Measurements from ENCODE around the gene ANGPTL2. TPM values are rescaled to one million over a fixed set of nuclear protein-coding genes. Genes with fewer than 3 reads are reported as not detected.

ANGPTL2 gene
- total RNA-seq, 4 donors from 2014 or later = 36.5 to 52.5 (median 50.8) TPM

DNA sequence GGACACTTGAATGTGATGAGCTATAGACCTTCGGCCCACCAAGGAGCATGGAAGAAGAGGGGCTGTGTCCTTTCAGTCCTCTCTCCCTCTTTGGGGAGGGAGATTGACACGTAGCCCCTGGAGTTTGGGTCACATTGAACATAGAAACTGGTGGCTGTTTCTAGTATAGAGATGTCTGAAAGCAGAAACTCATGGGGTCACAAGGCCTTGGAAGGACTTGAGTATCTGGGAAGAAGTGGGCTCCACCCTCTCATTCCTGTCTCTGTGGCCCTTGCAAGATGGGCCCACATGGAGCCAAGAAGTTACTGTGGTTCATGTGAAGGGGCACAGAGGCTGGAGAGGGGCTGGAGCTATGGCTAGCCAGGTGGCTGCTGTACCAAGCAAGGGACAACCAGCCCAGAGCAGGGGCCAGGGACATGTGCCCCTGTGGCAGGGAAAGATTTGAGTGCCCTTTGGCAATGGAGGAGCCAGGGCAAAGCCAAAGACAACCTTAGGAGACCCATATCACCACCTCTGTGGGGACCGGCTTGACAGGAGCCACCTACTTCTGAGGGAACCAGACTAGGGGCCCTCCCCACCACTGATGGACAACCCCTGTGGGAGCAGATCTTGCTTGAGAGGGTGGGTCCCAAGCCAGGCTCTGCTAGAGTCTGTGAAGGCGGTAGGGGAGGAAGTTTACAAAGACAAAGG, 12.8 kb upstream of the ANGPTL2 start:
- 88 to 100% methylated on average over 1 of the region's 4 CpGs for WGBS, 2 donors (ENCODE audit: low coverage in 1 of 2)
- H3K4me1 ChIP-seq = peaks cover 3 to 68% (median 36%) of the 10 kb centered on the region in 3 donors

DNA sequence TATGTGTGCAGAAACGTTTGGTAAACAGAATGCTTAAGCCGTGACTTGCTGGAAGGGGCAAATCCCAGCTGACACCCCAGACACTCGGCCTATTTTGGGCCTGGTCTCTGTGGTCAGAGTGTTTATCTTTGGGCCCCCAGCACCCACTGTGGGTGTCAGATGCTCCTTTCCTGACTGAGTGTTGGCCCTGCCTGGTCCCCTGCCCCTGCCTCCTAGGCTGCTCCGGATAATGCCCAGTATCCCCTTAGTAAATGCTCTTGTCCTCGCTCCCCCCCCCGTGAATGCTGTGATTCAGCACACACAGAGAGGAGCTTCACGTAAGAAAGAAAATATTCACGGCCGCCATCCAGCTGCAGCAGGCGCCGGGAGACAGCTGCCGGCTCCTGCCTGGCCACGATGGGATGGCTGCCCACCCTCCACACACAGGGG, 11.3 kb upstream of the ANGPTL2 start:
- Histone ChIP-seq H3K36me3 (no peaks in the 10 kb centered on the region), H3K4me1 (peaks cover 3 to 82% (median 42%) of the 10 kb centered on the region in 3 donors), H3K4me3 (no peak overlapping the region)

More for the DNA sequence above, 12.8 kb upstream of the ANGPTL2 start:
- peak overlapping the region in 3 of 4 donors; percentile 84 to 91 (median 87) for H3K27ac ChIP-seq
- ATAC-seq = no peak
- no peaks in the 10 kb centered on the region for H3K9me3 ChIP-seq
- TF ChIP-seq, protein P1, sequence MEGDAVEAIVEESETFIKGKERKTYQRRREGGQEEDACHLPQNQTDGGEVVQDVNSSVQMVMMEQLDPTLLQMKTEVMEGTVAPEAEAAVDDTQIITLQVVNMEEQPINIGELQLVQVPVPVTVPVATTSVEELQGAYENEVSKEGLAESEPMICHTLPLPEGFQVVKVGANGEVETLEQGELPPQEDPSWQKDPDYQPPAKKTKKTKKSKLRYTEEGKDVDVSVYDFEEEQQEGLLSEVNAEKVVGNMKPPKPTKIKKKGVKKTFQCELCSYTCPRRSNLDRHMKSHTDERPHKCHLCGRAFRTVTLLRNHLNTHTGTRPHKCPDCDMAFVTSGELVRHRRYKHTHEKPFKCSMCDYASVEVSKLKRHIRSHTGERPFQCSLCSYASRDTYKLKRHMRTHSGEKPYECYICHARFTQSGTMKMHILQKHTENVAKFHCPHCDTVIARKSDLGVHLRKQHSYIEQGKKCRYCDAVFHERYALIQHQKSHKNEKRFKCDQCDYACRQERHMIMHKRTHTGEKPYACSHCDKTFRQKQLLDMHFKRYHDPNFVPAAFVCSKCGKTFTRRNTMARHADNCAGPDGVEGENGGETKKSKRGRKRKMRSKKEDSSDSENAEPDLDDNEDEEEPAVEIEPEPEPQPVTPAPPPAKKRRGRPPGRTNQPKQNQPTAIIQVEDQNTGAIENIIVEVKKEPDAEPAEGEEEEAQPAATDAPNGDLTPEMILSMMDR (IDR thresholded peaks at IDR 0.05) = no peak
- TF ChIP-seq POLR2A (IDR thresholded peaks at IDR 0.05) (no peak), POLR2AphosphoS5 (IDR thresholded peaks at IDR 0.05) (no peak), EP300 (IDR thresholded peaks at IDR 0.05) (no peak)
- H3K36me3 ChIP-seq = no peaks in the 10 kb centered on the region
- no peak overlapping the region for H3K4me3 ChIP-seq
- H3K27me3 ChIP-seq = no peaks in the 10 kb centered on the region

DNA sequence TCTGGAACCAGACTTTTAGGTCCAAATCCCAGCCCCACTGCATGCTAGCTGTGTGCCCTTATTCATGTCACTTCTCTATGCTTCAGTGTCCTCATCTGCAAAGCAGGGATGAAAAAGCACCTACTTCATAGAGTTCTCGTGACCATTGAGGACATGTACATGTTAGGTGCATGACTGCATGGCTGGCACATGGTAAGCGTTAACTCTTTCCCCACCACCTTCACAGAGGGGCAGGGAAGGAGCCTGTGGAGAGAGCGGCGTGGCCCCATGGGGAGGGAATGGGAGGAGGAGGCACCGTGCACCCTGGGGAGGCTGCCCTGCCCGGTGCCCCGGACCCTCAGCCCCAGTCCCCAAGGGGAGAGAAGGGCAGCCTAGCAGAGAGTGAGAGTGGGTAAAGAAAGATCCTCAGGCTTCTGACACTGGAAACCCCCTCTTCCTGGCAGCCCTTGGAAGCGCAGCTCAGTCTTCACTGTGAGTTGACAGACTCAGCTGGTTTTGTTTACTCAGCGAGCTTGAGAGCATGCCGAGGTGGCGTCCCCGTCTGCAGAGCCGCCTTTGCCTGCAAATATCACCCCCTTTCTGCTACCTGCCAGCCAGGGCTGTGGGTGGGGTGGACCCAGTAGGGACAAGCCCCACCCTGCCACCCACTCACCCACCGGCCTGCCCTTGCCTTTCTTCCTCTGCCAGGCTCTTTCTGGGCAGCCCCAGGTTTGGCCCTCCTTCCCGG, 10.6 kb upstream of the ANGPTL2 start:
- H3K27me3 ChIP-seq = no peaks in the 10 kb centered on the region
- peak overlapping the region; percentile 56 to 91 (median 86) for H3K27ac ChIP-seq
- ATAC-seq = no peak
- no peaks in the 10 kb centered on the region for H3K9me3 ChIP-seq
- 0 to 49% methylated on average over 1 to 12 of the region's 15 CpGs for WGBS, 2 donors (ENCODE audit: low coverage in 1 of 2)
- TF ChIP-seq EP300 (IDR thresholded peaks at IDR 0.05) (no peak), POLR2A (IDR thresholded peaks at IDR 0.05) (no peak), POLR2AphosphoS5 (IDR thresholded peaks at IDR 0.05) (no peak)
- TF ChIP-seq, protein P1 (IDR thresholded peaks at IDR 0.05) = no peak
- H3K36me3 ChIP-seq = no peaks in the 10 kb centered on the region
- H3K4me1 ChIP-seq = peaks cover 3 to 88% (median 42%) of the 10 kb centered on the region in 3 donors
- no peak overlapping the region for H3K4me3 ChIP-seq

More for the DNA sequence above, 11.3 kb upstream of the ANGPTL2 start:
- WGBS, 2 donors (ENCODE audit: low coverage in 1 of 2) = 8 to 31% methylated on average over 2 to 3 of the region's 13 CpGs
- peak overlapping the region; percentile 56 to 91 (median 86) for H3K27ac ChIP-seq
- H3K9me3 ChIP-seq = no peaks in the 10 kb centered on the region
- ATAC-seq = peak; percentile 65
- no peaks in the 10 kb centered on the region for H3K27me3 ChIP-seq
- TF ChIP-seq POLR2AphosphoS5 (IDR thresholded peaks at IDR 0.05) (peak; percentile 65), POLR2A (IDR thresholded peaks at IDR 0.05) (no peak)

DNA sequence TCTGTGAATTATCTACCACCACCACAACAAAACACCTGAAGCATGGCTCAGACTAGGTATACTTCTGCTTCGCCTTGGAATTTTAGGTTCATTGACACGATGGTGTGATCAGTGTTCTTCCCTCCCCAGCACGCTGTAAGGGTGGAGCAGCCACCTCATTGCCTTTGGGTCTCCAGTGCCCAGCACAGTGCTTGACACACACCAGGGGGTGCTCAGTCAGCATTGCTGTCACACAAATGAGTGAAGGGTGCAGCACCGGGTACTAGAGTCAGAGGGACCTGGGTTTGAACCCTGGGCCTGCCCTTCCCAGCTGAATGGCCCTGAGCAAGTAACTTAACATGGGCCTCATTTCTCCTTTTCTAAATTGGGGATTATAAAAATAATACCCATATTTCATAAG, 9.9 kb upstream of the ANGPTL2 start:
- Histone ChIP-seq H3K4me1 (peaks cover 3 to 89% (median 42%) of the 10 kb centered on the region in 3 donors), H3K36me3 (no peaks in the 10 kb centered on the region), H3K9me3 (no peaks in the 10 kb centered on the region), H3K27ac (peak overlapping the region in 3 of 4 donors; percentile 84 to 91 (median 87)), H3K27me3 (no peaks in the 10 kb centered on the region), H3K4me3 (no peak overlapping the region)
- no peak for TF ChIP-seq POLR2A (IDR thresholded peaks at IDR 0.05)
- WGBS, 2 donors (ENCODE audit: low coverage in 1 of 2) = 90 to 100% methylated on average over 2 to 4 of the region's 4 CpGs
- no peak for ATAC-seq

DNA sequence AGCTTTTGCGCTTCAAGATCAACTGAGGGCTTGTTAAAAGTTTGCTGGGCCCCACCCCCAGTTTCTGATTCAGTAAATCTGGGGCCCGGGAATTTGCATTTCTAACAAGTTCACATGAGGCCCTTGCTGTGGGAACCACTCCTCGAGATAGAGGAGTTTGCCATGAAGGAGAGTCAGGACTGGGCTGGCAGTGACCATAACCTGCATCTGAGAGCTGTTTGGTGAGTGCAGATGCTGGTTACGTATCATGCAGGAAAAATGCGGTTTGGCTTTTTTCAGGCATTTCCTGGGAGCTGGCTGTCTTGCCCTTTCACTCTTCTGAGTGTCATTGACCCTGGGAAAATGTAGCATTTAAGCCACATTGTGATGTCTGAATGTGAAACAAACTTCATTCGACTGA, 9.4 kb upstream of the ANGPTL2 start:
- Histone ChIP-seq H3K4me1 (peaks cover 3 to 90% (median 42%) of the 10 kb centered on the region in 3 donors), H3K27me3 (no peaks in the 10 kb centered on the region), H3K36me3 (no peaks in the 10 kb centered on the region), H3K4me3 (no peak overlapping the region), H3K27ac (peak overlapping the region; percentile 37 to 91 (median 86)), H3K9me3 (no peaks in the 10 kb centered on the region)
- TF ChIP-seq, protein P1 (IDR thresholded peaks at IDR 0.05) = no peak
- TF ChIP-seq POLR2AphosphoS5 (IDR thresholded peaks at IDR 0.05) = peak; percentile 30
- WGBS, 2 donors (ENCODE audit: low coverage in 1 of 2) = 57 to 75% methylated on average over 1 to 6 of the region's 6 CpGs
- no peak for ATAC-seq
